Vagina (tissue), 2 donors: ENCODE measurements around the gene LILRA2. TPM values are rescaled to one million over a fixed set of nuclear protein-coding genes. Genes with fewer than 3 reads are reported as not detected.

Source experiments
- DNase-seq, 2 donors: peaks; one replicate each; pipeline ENCODE4 v3.0.0-alpha.2; 2017; ENCODE audit errors: extremely low spot score in 2 of 2
- H3K27ac ChIP-seq: fragments of 200-600 bp; sonication (generic); one replicate; pipeline ENCODE4 v1.5.1; 2019
- H3K27me3 ChIP-seq: fragments of 200-600 bp; sonication (generic); one replicate; pipeline ENCODE4 v1.5.1; 2019
- H3K36me3 ChIP-seq, 2 donors: fragments of 200-600 bp; sonication (generic); one replicate each; pipeline ENCODE4 v1.5.1; 2017 to 2019
- H3K4me1 ChIP-seq: fragments of 200-600 bp; sonication (generic); one replicate; pipeline ENCODE4 v1.5.1; 2019
- H3K4me3 ChIP-seq, 2 donors: fragments of 200-600 bp; sonication (generic); 1 replicate in 1 of 2; 2 replicates in 1 of 2; pipeline ENCODE4 v1.5.1; 2016 to 2019
- H3K9me3 ChIP-seq: fragments of 200-600 bp; sonication (generic); one replicate; pipeline ENCODE4 v1.5.1; 2019
- CTCF ChIP-seq, 3 experiments: fragments of 450-650 bp in 2 of 3; fragments of 200-600 bp in 1 of 3; sonication (generic) in 1 of 3; IDR thresholded peaks; one replicate each; pipeline ENCODE4 v1.5.1; 2017 to 2019; ENCODE audit warnings: antibody characterized with exemption in 3 of 3, mild to moderate bottlenecking in 2 of 3, moderate library complexity in 2 of 3
- POLR2A ChIP-seq, 2 donors: fragments of 450-650 bp; IDR thresholded peaks; one replicate each; pipeline ENCODE4 v1.6.1; 2017; ENCODE audit warnings: antibody characterized with exemption in 2 of 2, mild to moderate bottlenecking in 2 of 2, moderate library complexity in 2 of 2
- POLR2AphosphoS5 ChIP-seq, 2 donors: sonication (generic); formaldehyde crosslinking; IDR thresholded peaks; one replicate each; pipeline ENCODE4 v1.9.0; 2017; ENCODE audit warnings: antibody characterized with exemption in 2 of 2, mild to moderate bottlenecking in 2 of 2, low read depth in 1 of 2; ENCODE audit not compliant: insufficient read depth in 1 of 2
- intact Hi-C: fragments of 100-400 bp; cut with DNase I; formaldehyde crosslinking; loops from one replicate; pipeline ENCODE4 v1.15.1; 2023
- total RNA-seq: library from RNA; depleted of rRNA; stranded (reverse); fragments of >200 nt; gene quantifications from one replicate; pipeline ENCODE4 v1.2.3, GENCODE V29; 2016

The LILRA2 gene
- total RNA-seq, 1 donor from 2014 or later, result not detected

GRCh38 chr19:54548806-54549205, 24.8 kb upstream of the LILRA2 start:
- H3K27me3 ChIP-seq, result no peaks in the 10 kb centered on the region
- H3K9me3 ChIP-seq, result no peaks in the 10 kb centered on the region
- H3K36me3 ChIP-seq, result no peaks in the 10 kb centered on the region
- intact Hi-C loops, result no loop called here
- DNase-seq, result no peak
- TF ChIP-seq POLR2AphosphoS5 (IDR thresholded peaks at IDR 0.05; ENCODE audit: insufficient read depth in 1 of 2, low read depth in 1 of 2) (no peak), CTCF (IDR thresholded peaks at IDR 0.05) (no peak), POLR2A (IDR thresholded peaks at IDR 0.05) (no peak)
- no peaks in the 10 kb centered on the region for H3K4me1 ChIP-seq
- H3K4me3 ChIP-seq, result no peak overlapping the region
- no peak overlapping the region for H3K27ac ChIP-seq

- DNase-seq, result no peak
- H3K27me3 ChIP-seq, result no peaks in the 10 kb centered on the region
- no peak for TF ChIP-seq CTCF (IDR thresholded peaks at IDR 0.05)
- TF ChIP-seq POLR2A (IDR thresholded peaks at IDR 0.05), result no peak
- no peak for TF ChIP-seq POLR2AphosphoS5 (IDR thresholded peaks at IDR 0.05; ENCODE audit: insufficient read depth in 1 of 2, low read depth in 1 of 2)
- no peaks in the 10 kb centered on the region for H3K4me1 ChIP-seq
- no peaks in the 10 kb centered on the region for H3K9me3 ChIP-seq
- H3K4me3 ChIP-seq, result no peak overlapping the region
- H3K36me3 ChIP-seq, result no peaks in the 10 kb centered on the region
- H3K27ac ChIP-seq, result no peak overlapping the region
- intact Hi-C loops, result no loop called here
Observed at GRCh38 chr19:54549224-54549623, 24.4 kb upstream of the LILRA2 start.

- DNase-seq, result no peak
- Histone ChIP-seq H3K4me1 (no peaks in the 10 kb centered on the region), H3K9me3 (no peaks in the 10 kb centered on the region), H3K36me3 (no peaks in the 10 kb centered on the region), H3K27me3 (no peaks in the 10 kb centered on the region), H3K4me3 (no peak overlapping the region), H3K27ac (no peak overlapping the region)
- TF ChIP-seq CTCF (IDR thresholded peaks at IDR 0.05), result no peak
- no peak for TF ChIP-seq POLR2A (IDR thresholded peaks at IDR 0.05)
- TF ChIP-seq POLR2AphosphoS5 (IDR thresholded peaks at IDR 0.05; ENCODE audit: insufficient read depth in 1 of 2, low read depth in 1 of 2), result no peak
- intact Hi-C loops, result no loop called here
Observed at GRCh38 chr19:54551293-54551692, 22.3 kb upstream of the LILRA2 start.

GRCh38 chr19:54551950-54552912, 21.4 kb upstream of the LILRA2 start:
- intact Hi-C loops, result no loop called here
- no peak overlapping the region for H3K4me3 ChIP-seq
- no peaks in the 10 kb centered on the region for H3K4me1 ChIP-seq
- no peak overlapping the region for H3K27ac ChIP-seq
- H3K27me3 ChIP-seq, result no peaks in the 10 kb centered on the region
- no peaks in the 10 kb centered on the region for H3K36me3 ChIP-seq
- no peak for DNase-seq
- TF ChIP-seq POLR2A (IDR thresholded peaks at IDR 0.05) (no peak), POLR2AphosphoS5 (IDR thresholded peaks at IDR 0.05; ENCODE audit: insufficient read depth in 1 of 2, low read depth in 1 of 2) (no peak), CTCF (IDR thresholded peaks at IDR 0.05) (no peak)
- no peaks in the 10 kb centered on the region for H3K9me3 ChIP-seq

- intact Hi-C loops, result no loop called here
- no peaks in the 10 kb centered on the region for H3K9me3 ChIP-seq
- H3K27ac ChIP-seq, result no peak overlapping the region
- no peak for DNase-seq
- H3K27me3 ChIP-seq, result no peaks in the 10 kb centered on the region
- no peaks in the 10 kb centered on the region for H3K4me1 ChIP-seq
- TF ChIP-seq CTCF (IDR thresholded peaks at IDR 0.05) (no peak), POLR2AphosphoS5 (IDR thresholded peaks at IDR 0.05; ENCODE audit: insufficient read depth in 1 of 2, low read depth in 1 of 2) (no peak), POLR2A (IDR thresholded peaks at IDR 0.05) (no peak)
- H3K36me3 ChIP-seq, result no peaks in the 10 kb centered on the region
- H3K4me3 ChIP-seq, result no peak overlapping the region
Observed at GRCh38 chr19:54552913-54553310, 20.7 kb upstream of the LILRA2 start.
